Measurements from ENCODE around the gene KDM4F. TPM values are rescaled to one million over a fixed set of nuclear protein-coding genes. Genes with fewer than 3 reads are reported as not detected.

KDM4F gene
- total RNA-seq, 2 donors from 2014 or later: not detected

GRCh38 chr11:95085117-95085816 is 36.0 kb downstream of the KDM4F start:
- no peaks in the 10 kb centered on the region for H3K36me3 ChIP-seq
- H3K4me1 ChIP-seq (ENCODE audit: control insufficient read depth in 1 of 2, low read depth in 2 of 2): peaks cover 22 to 29% of the 10 kb centered on the region in 2 donors
- H3K27ac ChIP-seq: no peak overlapping the region

DNA sequence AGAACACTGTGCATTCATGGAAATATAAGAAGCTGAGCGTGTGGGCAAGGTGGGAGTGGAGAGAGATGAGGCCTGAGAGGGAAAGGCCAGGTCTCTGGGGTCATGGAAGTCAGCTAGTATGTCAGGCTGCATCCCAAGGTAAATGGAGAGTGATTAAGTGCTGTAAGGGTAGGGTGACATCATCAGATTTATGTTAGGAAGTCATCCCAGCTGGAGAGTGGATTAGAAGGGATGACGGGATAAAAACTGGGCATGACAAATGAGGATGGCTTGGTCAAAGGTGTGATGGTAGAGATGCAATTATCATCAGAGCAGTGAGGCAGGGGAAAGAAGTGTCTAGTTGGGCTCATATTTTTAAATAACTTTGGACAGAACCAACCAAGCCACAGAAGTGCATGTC is 36.9 kb downstream of the KDM4F start:
- no peak for DNase-seq (ENCODE audit: low spot score)
- no peaks in the 10 kb centered on the region for H3K27me3 ChIP-seq (replicated peaks; ENCODE audit: insufficient read depth)
- H3K4me1 ChIP-seq (ENCODE audit: control insufficient read depth in 1 of 2, low read depth in 2 of 2): peaks cover 20 to 29% of the 10 kb centered on the region in 2 donors
- H3K4me3 ChIP-seq: no peak overlapping the region
- H3K36me3 ChIP-seq: no peaks in the 10 kb centered on the region
- no peak for TF ChIP-seq CTCF (IDR thresholded peaks at IDR 0.05)
- no peak for ATAC-seq (ENCODE audit: insufficient number of reproducible peaks, low FRiP score, low read depth)
- no peaks in the 10 kb centered on the region for H3K9me3 ChIP-seq
- H3K27ac ChIP-seq: no peak overlapping the region

More at GRCh38 chr11:95085117-95085816, 36.0 kb downstream of the KDM4F start:
- TF ChIP-seq CTCF (IDR thresholded peaks at IDR 0.05): no peak
- Histone ChIP-seq H3K9me3 (no peaks in the 10 kb centered on the region), H3K4me3 (no peak overlapping the region), H3K27me3 (replicated peaks; ENCODE audit: insufficient read depth) (no peaks in the 10 kb centered on the region)
- ATAC-seq (ENCODE audit: insufficient number of reproducible peaks, low FRiP score, low read depth): no peak
- DNase-seq (ENCODE audit: low spot score): no peak

DNA sequence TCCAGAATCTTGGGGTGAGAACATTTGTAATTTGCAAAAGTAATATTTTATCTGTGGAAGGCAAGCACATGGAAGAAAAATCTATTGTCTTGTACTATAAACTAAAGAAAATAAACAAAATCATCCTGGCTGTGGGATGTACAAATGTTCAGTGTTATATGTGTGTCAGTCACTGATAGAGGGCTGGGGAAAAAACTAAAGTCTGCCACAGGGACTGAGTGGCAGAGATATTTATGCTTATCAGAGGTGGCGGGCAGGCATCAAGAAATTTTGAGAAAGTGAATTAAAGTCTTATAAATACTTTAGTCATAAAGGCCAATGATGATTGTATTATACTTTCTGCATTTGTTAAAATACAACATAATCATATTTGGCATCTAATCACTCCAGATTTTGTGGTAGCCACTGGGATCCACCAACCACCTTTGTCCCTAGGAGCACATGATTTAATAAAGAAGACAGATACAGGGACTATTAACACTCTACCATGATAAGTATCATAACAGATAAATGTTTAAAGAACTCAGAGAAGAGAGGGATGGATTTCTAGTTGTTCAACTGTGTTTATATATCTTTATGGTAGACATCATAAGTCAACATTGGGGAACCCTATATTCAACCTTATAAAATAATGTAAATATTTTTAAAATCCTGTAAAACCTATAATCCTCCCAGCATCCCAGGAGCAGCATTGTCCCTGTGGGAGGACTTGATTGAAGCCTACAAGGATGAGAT is 37.8 kb downstream of the KDM4F start:
- no peak overlapping the region for H3K27ac ChIP-seq
- no peak for TF ChIP-seq CTCF (IDR thresholded peaks at IDR 0.05)
- no peak for DNase-seq (ENCODE audit: low spot score)
- no peaks in the 10 kb centered on the region for H3K36me3 ChIP-seq
- H3K4me3 ChIP-seq: no peak overlapping the region
- no peaks in the 10 kb centered on the region for H3K27me3 ChIP-seq (replicated peaks; ENCODE audit: insufficient read depth)
- no peaks in the 10 kb centered on the region for H3K9me3 ChIP-seq
- ATAC-seq (ENCODE audit: insufficient number of reproducible peaks, low FRiP score, low read depth): no peak
- H3K4me1 ChIP-seq (ENCODE audit: control insufficient read depth in 1 of 2, low read depth in 2 of 2): peaks cover 19 to 29% of the 10 kb centered on the region in 2 donors

DNA sequence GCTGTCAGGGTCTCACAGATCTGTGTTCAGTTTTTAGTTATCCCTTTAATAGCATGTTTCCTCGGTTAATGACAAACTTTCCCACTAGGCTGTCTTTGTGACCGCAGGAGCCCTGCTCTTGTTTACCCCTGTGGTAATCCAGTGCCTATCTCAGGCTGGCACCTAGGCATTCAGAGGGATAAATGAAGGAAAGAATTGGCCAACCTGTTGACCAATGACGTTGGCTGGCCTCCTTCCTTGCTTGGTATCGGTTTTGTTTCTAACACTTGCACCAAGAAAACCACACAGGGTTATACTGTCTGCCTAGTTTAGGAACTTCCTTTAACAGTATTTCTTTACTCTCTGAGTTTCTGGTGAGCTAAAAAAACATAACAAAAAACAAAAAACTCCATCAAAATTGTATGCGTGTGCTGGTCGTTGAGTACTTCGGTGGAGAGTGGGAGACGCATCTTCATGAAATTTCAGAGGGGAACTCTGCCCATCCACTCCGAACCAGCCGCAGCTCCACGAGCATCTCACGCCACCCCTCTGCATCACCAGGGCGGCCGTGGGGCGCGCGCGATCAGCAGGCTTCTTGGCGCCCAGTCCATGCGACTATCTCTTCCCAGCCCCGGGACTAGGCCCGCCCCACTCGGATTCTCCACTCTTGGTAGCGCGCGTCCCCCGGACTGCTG is 39.9 kb downstream of the KDM4F start:
- peak overlapping the region; percentile 83 for H3K4me3 ChIP-seq
- no peak for TF ChIP-seq CTCF (IDR thresholded peaks at IDR 0.05)
- peaks cover 25 to 40% of the 10 kb centered on the region in 2 donors for H3K4me1 ChIP-seq (ENCODE audit: control insufficient read depth in 1 of 2, low read depth in 2 of 2)
- DNase-seq (ENCODE audit: low spot score) (no peak), ATAC-seq (ENCODE audit: insufficient number of reproducible peaks, low FRiP score, low read depth) (no peak)
- H3K27ac ChIP-seq: peak overlapping the region; percentile 86 to 93
- H3K27me3 ChIP-seq (replicated peaks; ENCODE audit: insufficient read depth): no peaks in the 10 kb centered on the region
- no peaks in the 10 kb centered on the region for H3K36me3 ChIP-seq
- no peaks in the 10 kb centered on the region for H3K9me3 ChIP-seq

Measured in thoracic aorta (tissue), 2 donors.